Thoracic aorta (tissue), 2 donors: Measurements from ENCODE around the gene EIF4G2. TPM values are rescaled to one million over a fixed set of nuclear protein-coding genes. Genes with fewer than 3 reads are reported as not detected.

Source experiments
- ATAC-seq: fragments of 150-250 bp; one replicate; pipeline ENCODE4 v1.8.0; 2017; ENCODE audit warnings: low read depth; ENCODE audit not compliant: insufficient number of reproducible peaks, low FRiP score
- DNase-seq: peaks from one replicate; pipeline ENCODE4 v3.0.0-alpha.2; 2020; ENCODE audit warnings: low spot score
- H3K27ac ChIP-seq, 2 donors: fragments of 200-600 bp; sonication (generic); 1 replicate in 1 of 2; 2 replicates in 1 of 2; pipeline ENCODE4 v1.5.1; 2016; ENCODE audit warnings: mild to moderate bottlenecking in 2 of 2, moderate library complexity in 2 of 2
- H3K27me3 ChIP-seq: fragments of 200-600 bp; sonication (generic); replicated peaks from 2 replicates; pipeline ENCODE4 v1.6.0; 2016; ENCODE audit warnings: mild to moderate bottlenecking; ENCODE audit not compliant: insufficient read depth
- H3K36me3 ChIP-seq: fragments of 200-600 bp; sonication (generic); one replicate; pipeline ENCODE4 v1.5.1; 2016
- H3K4me1 ChIP-seq, 2 donors: fragments of 200-600 bp; sonication (generic); 1 replicate in 1 of 2; 2 replicates in 1 of 2; pipeline versions ENCODE4 v1.5.1 to v1.6.0; 2016; ENCODE audit warnings: low read depth in 2 of 2, mild to moderate bottlenecking in 1 of 2; ENCODE audit not compliant: control insufficient read depth in 1 of 2
- H3K4me3 ChIP-seq: fragments of 200-600 bp; sonication (generic); 2 replicates; pipeline ENCODE4 v1.5.1; 2016; ENCODE audit warnings: mild to moderate bottlenecking
- H3K9me3 ChIP-seq: fragments of 200-600 bp; sonication (generic); 2 replicates; pipeline ENCODE4 v1.5.1; 2016
- CTCF ChIP-seq: fragments of 200-600 bp; sonication (generic); IDR thresholded peaks from one replicate; pipeline ENCODE4 v1.5.1; 2019; ENCODE audit warnings: antibody characterized with exemption
- total RNA-seq, 2 donors: library from RNA; depleted of rRNA; stranded (reverse); fragments of >200 nt; gene quantifications; one replicate each; pipeline versions ENCODE4 v1.1.0 to v1.2.3, GENCODE V29; 2016

EIF4G2 gene
- total RNA-seq, 2 donors from 2014 or later: 361 to 564 TPM

GRCh38 chr11:10762185-10762584, 46.5 kb downstream of the EIF4G2 start:
- Histone ChIP-seq H3K27ac (no peak overlapping the region), H3K4me1 (no peaks in the 10 kb centered on the region), H3K4me3 (no peak overlapping the region), H3K27me3 (no peaks in the 10 kb centered on the region), H3K9me3 (no peaks in the 10 kb centered on the region), H3K36me3 (peaks cover 24% of the 10 kb centered on the region)
- DNase-seq (no peak), ATAC-seq (no peak)
- no peak for TF ChIP-seq CTCF

DNA sequence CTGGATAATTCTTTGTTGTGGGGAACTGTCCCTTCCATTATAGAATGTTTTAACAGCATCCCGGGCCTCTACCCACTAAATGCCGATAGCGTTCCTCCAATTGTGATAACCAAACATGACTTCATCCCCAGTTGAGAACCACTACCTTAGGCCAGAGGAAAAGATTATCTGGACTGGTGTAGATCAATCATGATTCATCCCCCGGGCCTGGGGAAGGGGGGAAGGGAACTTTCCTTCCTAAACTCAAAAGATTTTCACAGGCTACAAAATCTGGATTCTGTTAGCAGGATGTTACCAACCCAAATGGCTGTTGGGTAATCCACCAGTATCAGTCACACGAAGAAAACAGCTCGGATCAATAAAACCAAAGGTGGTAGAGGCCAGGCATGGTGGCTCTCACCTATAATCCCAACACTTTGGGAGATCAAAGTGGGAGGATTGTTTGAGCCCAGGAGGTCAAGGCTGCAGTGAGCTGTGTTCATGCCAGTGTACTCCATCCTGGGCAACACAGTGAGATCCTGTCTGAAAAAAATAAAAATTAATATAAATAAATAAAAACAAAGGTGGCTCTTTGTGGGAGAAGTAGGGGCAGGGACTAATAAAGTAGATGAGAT, 47.5 kb downstream of the EIF4G2 start:
- peaks cover 29% of the 10 kb centered on the region for H3K36me3 ChIP-seq
- H3K4me1 ChIP-seq: no peaks in the 10 kb centered on the region
- no peaks in the 10 kb centered on the region for H3K9me3 ChIP-seq
- DNase-seq: no peak
- ATAC-seq: no peak
- no peak for TF ChIP-seq CTCF
- H3K27ac ChIP-seq: no peak overlapping the region
- no peak overlapping the region for H3K4me3 ChIP-seq
- no peaks in the 10 kb centered on the region for H3K27me3 ChIP-seq

DNA sequence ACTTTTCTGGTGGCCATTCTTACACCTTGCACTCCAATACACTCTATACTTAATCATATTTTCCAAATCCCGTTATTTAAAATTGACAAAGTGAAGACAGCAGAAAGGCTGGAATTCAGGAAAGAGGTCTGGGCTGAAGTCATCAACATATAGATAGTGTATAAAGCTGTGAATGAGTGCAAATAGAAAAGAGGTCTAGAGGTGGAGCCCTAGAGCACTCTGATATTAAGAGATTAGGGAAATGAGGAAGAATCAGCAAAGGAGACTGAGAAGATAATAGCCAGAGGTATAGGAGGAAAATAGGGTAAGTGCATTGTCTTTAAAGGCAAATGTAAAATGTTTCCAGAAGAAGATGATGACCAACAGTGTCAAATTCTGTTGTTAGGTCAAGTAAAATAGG, 49.8 kb downstream of the EIF4G2 start:
- no peak overlapping the region for H3K4me3 ChIP-seq
- no peaks in the 10 kb centered on the region for H3K4me1 ChIP-seq
- no peaks in the 10 kb centered on the region for H3K9me3 ChIP-seq
- no peaks in the 10 kb centered on the region for H3K27me3 ChIP-seq
- no peak for TF ChIP-seq CTCF
- no peak overlapping the region for H3K27ac ChIP-seq
- DNase-seq (no peak), ATAC-seq (no peak)
- peaks cover 20% of the 10 kb centered on the region for H3K36me3 ChIP-seq

DNA sequence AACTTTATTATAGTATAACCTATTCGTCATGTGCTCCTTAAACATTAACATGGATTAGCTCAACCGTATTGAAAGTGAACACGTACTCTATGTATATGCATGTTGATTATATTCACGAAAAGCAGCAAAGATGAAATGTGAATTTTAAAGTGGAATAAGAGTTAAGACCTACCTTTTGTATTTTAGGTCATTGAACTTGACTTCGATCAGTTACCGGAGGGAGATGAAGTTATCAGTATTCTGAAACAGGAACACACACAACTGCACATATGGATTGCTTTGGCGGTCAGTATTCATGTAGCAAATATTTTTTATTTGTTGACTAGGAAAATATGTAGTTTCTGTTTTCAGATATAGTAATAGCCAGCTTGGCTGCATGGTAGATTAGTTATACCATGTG, 56.2 kb downstream of the EIF4G2 start:
- Histone ChIP-seq H3K9me3 (no peaks in the 10 kb centered on the region), H3K27me3 (no peaks in the 10 kb centered on the region), H3K27ac (no peak overlapping the region), H3K4me1 (peaks cover 9 to 10% of the 10 kb centered on the region in 2 donors), H3K4me3 (peak overlapping the region; percentile 89), H3K36me3 (peaks cover 12% of the 10 kb centered on the region)
- ATAC-seq (no peak), DNase-seq (no peak)
- no peak for TF ChIP-seq CTCF

DNA sequence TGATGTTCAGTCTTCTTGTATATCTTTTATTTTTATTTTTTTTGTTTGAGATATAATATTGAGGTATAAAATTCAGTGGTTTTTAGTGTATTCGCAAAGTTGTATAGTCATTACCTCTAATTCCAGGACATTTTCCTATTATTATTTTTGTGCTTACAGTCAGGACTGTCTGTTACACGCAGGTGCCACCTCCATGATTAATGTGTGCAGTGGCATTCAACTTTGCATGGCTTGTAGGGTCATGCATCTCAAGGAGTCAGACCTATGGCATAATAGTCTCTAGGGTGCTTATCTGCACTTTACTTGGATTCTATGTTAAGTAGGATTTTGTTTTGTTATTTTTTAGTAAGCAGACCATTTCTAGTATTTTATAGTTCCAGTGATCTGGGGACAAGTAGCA, 56.7 kb downstream of the EIF4G2 start:
- ATAC-seq (no peak), DNase-seq (no peak)
- Histone ChIP-seq H3K27me3 (no peaks in the 10 kb centered on the region), H3K9me3 (no peaks in the 10 kb centered on the region), H3K36me3 (peaks cover 8% of the 10 kb centered on the region), H3K4me1 (peaks cover 9 to 10% of the 10 kb centered on the region in 2 donors), H3K4me3 (peak overlapping the region; percentile 89), H3K27ac (no peak overlapping the region)
- no peak for TF ChIP-seq CTCF
